Right lobe of liver (tissue), 4 donors: ENCODE results near the gene C17orf113.

Experiments
- POLR2A ChIP-seq: fragments of 450-650 bp; IDR thresholded peaks from one replicate; pipeline ENCODE4 v1.6.1; 2017; ENCODE audit warnings: antibody characterized with exemption, mild to moderate bottlenecking
- TF ChIP-seq, protein P1 (sequence below), 4 donors: fragments of 200-600 bp in 3 of 4; fragments of 450-650 bp in 1 of 4; IDR thresholded peaks; one replicate each; pipeline versions ENCODE4 v1.5.1 to v1.8.0; 2016 to 2022; ENCODE audit warnings: antibody characterized with exemption in 4 of 4, mild to moderate bottlenecking in 2 of 4
- donor health status: DM: no; HTN: no; CAD: no.
- donor health status: DM: no; HTN: no; CAD: no.
- donor health status: DM: no; HTN: yes; CAD: no.

GRCh38 chr17:41996855-41997164 lies 53.6 kb downstream of the C17orf113 start:
- TF ChIP-seq, protein P1, sequence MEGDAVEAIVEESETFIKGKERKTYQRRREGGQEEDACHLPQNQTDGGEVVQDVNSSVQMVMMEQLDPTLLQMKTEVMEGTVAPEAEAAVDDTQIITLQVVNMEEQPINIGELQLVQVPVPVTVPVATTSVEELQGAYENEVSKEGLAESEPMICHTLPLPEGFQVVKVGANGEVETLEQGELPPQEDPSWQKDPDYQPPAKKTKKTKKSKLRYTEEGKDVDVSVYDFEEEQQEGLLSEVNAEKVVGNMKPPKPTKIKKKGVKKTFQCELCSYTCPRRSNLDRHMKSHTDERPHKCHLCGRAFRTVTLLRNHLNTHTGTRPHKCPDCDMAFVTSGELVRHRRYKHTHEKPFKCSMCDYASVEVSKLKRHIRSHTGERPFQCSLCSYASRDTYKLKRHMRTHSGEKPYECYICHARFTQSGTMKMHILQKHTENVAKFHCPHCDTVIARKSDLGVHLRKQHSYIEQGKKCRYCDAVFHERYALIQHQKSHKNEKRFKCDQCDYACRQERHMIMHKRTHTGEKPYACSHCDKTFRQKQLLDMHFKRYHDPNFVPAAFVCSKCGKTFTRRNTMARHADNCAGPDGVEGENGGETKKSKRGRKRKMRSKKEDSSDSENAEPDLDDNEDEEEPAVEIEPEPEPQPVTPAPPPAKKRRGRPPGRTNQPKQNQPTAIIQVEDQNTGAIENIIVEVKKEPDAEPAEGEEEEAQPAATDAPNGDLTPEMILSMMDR (IDR thresholded peaks at IDR 0.05), result no peak
- no peak for TF ChIP-seq POLR2A
